CD1c-positive myeloid dendritic cell (primary cell): ENCODE results near the gene EHD1.
"Not testable (repeated sequence)": the region's sequence is repeated elsewhere in the genome, so short reads cannot be mapped to it uniquely, and the experiment has no call there.

ENCODE experiments used
- DNase-seq: peaks from one replicate; pipeline ENCODE4 v3.0.0-alpha.2; 2016; ENCODE audit errors: extremely low spot score

Gene EHD1

DNA sequence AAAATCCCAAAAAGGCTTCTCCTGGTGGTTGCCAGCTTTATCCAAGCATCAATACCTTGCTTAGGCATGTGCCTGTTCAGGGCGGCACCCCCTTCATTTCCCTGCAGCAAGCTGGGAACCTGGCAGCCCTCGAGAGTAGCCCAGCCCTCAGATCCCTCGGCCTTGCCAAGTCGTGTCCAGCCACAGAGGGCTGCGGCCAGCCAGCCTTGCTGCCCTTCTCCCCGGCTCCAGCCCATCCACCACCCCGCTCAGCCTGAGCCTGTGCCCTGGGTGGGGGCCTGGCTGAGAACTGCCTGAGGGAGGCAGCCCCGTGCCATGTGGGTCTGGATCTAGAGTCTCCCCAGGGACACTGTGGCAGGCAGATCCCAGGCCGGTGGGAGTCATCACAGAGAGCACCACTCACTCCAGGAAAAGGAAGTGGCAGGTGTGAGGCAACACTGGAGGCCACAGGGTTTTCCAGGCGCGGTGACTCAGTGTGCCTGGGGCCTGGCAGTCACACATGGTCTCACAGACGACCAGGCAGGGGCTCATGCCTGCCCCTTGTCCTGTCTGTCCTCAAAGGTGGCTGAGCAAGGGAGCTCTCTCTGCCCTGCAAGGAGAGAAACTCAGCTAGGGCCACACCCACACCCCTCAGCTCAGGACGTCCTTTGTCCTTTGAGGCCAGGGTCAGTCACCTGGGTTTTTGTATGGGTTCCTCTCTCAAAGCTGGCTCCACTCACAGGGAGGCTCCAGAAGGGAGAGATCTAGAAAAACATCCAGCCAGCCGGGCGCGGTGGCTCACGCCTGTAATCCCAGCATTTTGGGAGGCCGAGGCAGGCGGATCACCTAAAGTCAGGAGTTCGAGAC lies 21.8 kb downstream of the EHD1 start:
- peak; percentile 91 for DNase-seq

DNA sequence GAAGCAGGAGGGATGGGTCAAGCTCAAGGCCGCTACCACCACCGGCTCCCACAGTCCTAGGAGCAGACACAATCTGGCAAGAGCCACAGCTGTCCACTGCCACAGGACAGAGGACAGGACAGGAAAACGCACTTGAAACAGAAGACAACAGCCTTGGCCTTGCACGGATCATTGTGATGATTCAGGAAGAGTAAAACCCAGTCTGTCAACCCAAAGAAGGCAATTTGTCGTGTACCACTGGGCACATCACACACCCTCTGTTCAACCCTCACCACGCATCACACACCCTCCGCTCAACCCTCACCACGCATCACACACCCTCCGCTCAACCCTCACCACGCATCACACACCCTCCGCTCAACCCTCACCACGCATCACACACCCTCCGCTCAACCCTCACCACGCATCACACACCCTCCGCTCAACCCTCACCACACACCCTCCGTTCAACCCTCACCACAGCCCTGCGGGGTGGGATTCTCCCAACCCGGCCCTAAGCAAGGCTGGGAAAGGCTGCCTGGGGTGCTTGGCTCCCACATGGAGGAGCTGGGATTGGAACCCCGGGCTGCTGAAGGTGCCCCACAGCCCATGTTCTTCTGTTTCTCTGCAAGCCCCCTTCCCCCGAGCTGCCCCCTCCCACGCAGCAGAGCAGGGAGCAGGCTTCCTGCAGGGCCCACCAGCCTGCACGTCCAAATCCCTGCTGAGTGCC lies 22.7 kb downstream of the EHD1 start:
- DNase-seq, result no peak

DNA sequence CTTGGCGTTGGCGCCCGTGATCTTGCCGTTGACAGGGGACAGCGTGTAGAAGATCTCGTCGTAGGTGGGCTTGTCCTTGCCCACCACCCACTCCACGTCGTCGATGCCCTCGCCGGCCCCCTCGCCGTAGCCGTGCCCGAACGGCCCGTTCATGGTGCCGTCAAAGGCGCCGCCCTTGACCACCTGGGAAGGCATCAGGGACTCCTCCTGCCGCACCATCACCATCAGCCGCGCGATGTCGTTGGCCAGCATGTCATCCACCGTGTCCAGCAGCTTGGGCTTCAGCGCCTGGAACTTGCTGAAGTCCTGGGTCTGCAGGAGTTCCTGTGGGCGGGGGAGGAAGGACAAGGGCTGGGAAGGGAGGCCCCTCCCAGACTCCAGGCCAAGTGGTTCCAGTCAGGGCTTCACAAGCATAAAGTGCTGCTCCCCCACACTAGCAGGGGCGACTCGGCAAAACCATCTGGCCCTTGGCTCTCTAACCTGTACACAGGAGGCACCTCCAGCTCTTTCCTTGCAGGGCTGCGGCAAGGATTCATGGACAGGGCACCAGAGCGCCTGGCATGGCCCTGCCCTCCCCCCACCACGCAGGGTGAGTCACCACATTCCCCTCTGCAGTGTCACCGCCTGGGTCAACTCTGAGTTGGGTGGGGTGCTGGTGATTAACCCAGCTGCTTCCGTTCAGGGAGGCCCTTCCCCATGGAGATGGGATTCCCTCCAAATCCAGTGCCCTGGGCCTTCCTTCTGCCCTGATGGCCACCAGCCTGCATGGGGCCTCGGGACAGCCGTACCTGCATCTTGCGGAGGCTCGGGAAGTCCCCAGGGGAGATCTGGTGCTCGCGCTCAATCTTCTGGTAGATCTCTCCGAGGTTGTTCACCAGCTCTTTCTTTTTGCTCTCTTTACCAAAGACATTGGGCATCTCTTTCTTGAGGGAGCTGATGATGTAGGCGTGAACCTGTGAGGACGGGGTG lies 23.6 kb downstream of the EHD1 start:
- DNase-seq, result peak; percentile 76

DNA sequence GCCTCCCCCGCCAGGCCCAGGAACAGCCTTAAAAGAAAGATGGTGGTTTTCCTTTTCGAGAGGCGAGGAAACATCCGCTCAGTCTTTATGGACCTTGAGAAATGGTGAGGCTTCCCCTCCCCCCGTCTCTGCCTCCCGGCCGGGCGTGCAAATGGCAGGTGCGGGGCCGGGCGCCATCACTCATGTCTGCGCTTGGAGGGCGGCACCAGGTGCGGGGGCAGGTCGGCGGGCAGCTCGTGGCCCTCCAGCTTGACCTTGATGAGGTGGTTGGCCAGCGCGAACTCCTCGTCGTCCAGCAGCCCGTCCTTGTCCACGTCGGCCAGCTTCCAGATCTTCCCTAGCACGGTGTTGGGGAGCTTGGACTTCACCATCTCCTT lies 24.3 kb downstream of the EHD1 start:
- DNase-seq, result no peak

DNA sequence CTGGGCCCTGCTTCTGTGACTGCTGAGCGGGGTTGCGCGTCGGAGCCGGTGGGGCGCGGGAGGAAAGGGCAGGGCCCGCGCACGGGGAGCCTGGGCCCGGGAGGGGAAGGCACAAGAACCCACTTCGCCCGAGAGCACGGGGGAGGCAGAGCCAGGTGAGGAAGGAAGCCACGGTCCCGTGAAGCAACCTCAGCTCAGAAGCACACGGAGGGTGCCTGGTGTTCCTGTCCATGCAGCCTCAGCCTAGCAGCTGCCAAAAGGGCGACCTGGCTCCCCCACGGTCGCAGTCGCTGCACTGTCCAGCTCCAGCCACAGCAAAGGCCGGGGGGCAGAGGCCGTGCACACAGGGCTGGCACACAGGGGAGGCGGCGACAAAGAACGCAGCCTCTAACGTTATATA lies 24.7 kb downstream of the EHD1 start:
- DNase-seq, result peak; percentile 42

DNA sequence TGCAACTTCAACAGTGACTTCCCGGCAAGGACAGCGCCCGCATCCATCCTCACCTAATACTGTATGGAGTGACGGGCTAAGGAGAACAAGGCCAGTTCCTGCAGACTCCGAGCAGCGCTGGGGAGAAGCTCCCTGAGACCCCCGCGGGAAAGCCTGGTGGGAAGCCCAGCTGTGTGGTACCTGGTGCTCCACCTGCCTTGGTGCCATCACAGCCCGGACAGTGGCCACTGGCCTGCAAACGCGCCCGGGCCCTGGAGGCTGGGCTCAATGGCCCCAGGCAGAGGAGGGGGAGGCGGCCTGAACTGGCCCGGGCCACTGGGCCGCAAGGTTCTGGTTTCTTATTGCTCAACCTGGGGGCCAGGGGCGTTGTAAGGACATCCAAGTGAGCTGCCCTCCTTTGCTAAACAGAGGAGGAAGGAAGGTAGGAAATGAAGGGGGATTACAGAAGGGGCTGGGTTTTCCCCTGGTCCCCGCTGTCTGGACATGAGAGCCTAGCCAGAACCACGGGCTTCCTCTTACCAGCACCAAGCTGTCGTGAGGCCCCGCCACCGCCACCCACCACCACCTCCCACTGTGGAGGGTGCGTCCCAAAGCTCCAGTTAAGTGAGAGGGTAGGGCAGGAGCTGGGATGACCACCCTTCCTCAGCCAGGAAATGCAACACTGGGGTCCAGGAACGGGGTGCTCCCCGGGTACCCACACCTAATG lies 25.5 kb downstream of the EHD1 start:
- peak; percentile 72 for DNase-seq

DNA sequence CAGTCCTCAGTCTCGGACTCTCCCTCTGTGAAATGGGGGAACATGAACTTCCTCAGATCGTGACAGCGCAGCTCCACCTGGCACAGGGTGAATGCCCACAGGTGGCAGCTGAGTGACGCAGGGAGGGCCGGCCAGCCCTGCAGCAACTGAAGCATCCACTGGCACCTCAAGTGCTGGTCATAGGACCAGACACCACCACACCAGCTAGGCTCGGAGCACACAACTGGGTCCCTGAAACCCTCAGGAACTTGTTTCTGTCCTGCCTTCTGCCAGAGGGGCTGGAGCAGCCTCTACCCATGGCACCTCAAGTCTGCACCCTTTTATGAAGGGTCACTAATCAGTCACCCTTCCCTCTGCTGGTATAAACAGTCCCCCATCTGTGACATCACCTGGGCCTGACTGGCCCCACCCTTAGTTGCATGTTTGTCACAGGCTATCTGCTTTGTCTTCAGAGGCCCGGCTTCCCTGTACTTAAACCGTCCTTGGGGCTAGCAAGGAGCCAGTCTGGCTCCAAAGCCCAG lies 26.5 kb downstream of the EHD1 start:
- no peak for DNase-seq

DNA sequence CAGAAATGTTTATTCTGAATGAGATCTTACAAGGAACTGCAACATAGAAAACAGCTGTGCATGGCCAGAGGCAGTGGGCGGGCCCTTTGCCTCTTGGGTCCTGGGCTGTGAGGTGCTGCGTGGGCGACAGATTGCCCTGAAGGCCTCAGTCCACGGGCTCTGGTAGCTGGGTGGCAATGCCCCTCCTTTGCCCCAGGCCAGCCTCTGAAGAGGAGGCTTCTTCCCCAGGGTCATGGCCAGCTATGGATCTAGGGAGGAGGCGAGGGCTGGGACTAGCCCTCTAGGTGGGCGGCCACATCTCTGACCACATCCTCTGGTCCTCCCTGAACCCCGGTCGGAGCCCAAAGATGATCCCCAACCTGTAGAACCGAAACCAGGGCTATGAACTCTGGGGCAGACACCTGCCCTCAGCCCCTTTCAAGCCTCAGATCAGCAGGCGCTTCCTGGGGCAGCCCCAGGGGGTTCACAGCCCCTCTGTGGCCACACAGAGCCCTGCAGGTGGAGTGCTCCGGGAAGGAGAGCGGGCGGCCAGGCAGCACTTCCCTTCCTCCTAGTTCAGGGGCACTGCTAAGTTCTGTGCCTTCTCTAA lies 27.3 kb downstream of the EHD1 start:
- peak; percentile 77 for DNase-seq

DNA sequence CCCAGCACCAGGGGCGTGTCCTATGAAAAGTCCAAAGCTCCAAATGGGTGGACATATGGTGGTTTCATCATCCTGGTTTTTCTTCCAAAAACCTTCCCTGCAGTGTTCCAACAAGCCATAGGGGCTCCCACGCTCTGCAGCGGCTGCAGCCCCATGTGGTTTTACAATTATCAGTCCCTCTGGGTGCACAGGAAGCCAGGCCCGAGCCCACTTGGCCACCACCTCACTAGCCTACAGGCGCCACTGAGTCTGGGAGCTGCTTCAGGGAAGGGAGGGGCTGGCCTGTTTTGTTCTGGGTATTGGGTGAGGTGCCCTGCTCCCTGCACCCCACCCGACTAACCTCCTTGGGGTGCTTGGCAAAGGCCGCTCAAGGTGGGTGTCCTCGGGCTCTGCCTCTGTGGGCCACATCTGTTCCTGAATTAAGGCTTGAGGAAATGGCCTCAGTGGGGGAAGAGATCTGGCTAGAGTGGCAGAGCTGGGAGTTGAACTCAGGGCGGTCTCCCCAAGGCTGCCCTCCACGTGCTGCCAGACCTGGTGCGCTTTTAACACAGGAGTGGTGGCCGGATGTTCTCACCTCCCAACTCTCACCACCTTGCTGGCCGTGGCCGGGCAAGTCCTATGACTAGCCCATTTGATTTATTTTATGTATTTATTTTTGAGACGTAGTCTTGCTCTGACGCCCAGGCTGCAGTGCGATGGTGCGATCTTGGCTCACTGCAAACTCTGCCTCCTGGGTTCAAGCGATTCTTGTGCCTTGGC lies 28.6 kb downstream of the EHD1 start:
- no peak for DNase-seq

DNA sequence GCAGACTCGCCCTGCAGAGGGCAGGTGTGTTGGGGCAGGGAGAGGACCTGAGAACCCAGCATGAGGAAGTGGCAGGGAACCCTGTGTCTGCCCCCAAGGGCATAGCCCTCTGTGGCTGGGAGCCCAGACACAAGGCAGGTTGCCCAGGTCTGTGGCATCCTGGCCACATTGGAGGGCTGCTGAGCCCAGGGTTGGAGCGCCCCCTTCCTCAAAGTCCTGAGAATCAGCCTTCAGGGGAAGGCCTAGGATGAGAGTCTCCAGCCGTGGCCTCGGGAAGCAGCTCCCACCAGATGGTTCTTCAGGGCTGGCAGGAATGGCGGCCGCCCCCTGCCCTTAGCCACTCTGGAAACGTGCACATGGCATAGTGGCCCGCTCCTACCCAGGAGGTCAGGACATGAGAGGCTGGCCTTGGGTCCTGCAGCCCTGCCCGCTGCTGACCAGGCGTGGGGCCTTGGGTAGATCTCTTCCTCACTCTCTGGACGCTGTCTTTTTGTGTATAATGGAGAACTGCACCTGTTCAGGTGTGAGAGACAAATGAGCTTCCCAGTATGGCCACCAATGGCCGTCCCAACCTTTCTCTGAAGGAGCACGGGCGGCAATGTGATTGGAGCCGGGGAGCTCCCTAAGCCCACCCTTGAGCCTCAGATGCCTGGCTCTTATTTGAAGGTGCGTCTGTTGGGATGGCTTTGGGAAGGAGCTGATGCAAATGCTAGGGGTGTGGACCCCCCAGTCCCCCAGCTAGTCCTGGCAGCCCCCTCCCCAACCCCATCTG lies 29.4 kb downstream of the EHD1 start:
- no peak for DNase-seq

DNA sequence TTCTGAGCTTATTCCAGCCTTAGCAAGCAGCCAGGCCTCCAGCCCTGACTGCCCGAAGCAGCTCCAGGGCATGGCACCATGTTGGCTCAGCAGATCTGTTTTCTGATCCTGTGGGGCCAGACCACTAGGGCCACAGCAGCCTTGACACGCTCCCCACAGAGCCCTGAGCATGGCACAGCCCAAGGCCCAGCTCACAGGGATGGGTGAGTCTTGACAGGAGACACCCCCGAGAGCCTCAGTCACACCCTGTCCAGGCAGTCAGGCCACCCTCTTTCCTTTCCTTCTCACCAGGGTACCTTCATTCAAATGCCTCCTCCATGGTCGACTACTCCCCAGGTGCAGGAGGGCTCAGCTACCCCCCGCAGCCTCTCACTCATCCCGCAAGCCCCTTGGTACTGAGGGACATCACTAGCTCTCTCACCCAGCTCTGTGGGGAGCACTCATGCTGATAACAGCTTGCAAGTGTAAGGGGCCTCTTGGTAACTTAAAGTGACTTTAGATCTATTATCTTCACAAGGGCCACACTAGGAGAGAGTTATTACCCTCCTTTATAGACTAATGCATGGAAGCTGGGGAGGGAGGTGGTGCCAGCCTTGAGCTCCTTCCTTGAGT lies 30.1 kb downstream of the EHD1 start:
- DNase-seq, result no peak

DNA sequence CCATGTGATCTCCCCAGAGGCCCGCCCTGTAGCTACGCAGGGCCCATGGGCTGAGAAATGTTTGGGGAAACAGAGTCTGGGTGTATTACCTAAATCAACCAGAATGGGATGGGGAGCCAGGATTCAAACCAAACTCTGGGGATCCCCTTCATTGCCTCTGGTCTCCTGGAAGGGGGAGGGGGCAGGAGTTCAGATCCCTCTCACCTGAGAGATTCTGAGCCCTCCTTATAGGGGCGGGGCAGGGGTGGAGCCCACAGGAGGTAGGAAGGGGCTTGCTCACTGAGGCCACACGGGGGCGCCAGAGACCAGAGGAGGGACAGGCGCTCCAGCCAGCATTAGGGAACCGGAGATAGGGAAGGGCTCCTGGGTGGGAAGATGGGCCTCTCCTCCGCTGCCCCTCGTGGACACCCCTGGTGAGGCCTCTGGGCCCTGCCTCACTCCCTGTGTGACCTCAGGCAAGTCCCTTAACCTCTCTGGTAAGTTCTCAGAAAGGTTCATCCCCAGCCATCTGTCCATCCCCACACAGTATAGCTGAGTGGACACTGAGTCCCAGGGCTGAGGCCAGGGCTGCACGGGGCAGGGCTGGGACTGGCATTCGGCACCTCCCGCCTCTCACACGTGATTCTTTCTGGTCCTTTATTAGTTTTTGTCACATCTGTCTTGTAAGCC lies 31.3 kb downstream of the EHD1 start:
- peak; percentile 97 for DNase-seq

DNA sequence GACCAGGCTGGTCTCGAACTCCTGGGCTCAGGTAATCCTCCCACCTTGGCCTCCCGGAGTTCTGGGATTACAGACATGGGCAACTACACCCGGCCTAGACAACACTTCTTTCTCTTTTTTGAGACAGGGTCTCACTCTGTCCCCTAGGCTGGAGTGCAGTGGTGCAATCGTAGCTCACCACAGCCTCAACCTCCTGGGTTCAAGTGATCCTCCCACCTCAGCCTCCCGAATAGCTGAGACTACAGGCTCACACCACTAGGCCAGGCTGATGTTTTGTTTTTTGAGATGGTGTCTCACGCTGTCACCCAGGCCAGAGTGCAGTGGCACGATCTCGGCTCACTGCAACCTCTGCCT lies 32.7 kb downstream of the EHD1 start:
- DNase-seq, result not testable (repeated sequence)

DNA sequence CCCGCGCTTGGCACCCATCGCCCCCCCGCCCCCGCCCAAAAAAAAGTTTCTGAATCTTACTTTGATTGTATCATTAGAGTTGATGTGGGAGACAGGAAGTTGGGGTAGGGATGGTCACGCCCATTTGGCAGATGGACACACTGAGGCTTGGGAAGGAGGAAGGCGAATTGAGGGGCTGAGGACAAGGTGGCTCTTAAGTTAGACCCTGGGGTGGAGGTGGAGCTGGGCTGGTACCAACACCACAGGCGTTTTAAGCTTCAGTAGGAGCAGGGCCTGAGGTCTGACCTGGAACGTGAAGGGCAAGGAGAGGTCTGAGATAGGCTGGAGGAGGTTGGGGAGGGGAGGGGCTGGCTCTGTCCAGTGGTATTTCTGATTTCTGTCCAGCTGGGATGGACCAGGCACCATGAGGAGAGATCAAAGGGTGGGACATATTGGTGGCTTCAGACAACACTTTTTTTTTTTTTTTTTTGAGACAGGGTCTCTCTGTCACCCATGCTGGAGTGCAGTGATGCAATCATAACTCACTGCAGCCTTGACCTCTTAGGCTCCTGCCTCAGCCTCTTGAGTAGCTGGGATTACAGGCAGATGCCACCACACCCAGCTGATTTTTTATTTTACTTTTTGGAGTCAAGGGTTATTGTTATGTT lies 33.2 kb downstream of the EHD1 start:
- DNase-seq, result no peak

DNA sequence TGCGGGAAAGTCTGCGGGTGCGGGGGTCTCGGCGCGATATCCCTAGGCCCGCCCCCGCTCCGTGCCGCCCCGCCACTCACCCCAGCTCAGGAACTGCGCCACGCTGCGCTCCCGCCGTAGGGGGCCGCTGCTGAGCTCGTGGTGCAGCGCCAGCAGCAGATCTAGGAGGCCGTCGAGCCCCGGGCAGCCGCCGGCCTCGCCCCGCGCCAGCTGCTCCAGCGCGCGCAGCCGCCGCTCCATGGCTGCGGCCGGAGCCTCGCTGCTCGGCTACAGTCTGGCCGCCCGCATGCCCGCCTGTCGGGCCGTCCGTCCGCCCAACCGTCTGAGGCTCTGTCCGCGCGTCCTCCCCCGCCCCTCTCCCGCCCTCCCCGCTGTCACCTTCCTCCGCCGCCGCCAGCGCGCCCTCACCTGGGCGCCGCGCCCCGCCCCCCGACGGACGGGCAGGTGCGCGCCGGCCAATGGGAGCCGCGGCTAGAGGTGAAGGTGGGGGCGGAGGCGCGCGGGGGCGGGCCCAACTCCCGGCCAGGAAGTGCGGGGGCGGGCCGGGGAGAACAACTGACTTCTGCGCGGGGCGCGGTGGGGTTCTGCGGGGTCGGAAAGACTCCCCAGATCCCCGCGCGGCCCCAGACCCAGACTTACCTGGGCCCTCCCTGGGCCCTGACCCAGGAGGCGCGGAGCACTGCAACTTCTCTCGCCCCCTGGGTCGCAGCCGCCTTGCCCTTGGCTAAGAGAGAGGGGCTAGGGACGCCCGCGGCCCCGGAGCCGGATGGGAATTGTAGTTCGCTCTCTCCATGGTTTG lies 33.9 kb downstream of the EHD1 start, which contains the start of gene CDC42BPG:
CDC42BPG (minus strand) TSS at position 324 of the 799 bp plus-strand sequence; CDS start at position 240, 84 bp downstream.
- peak; percentile 78 for DNase-seq

DNA sequence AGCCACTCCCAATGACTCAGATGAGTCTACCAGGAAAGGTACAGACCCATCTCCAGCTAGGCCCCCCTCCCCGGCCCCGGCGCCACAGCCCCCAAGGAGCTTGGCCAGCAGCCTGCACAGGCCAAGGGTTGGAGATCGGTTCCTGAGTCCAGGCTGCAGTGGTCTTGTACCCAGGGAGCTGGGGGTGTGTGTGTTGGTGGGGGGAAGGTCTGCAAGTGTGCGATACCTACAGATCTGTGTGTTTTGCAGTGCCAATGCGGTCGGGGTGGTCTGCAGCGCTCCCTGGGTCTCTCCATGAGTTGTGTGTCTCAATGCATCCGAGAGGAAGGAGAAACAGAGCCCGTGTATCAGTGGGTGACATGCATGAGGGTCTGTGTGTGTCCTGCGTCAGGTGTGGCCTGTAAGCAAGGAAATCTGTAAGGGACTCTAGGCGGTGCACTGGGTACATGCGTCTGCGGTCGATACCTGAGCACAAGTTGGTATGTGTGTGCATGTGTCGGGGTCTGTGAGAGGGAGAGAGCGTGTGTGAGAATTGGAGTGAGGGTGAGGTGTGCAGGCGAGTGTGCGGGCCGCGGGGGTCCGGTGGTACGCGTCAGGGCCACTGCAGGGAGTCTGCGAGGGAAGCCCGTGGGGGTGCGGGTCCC lies 34.6 kb downstream of the EHD1 start:
- no peak for DNase-seq
